CD14-positive monocyte (primary cell): ENCODE results near the gene PPM1D. TPM values are rescaled to one million over a fixed set of nuclear protein-coding genes. Genes with fewer than 3 reads are reported as not detected.
A peak's percentile ranks its signal among the peaks of the same experiment; 100 is the strongest.

Experiments used
- DNase-seq, 3 donors: peaks; one replicate each; pipeline ENCODE4 v3.0.0-alpha.2; 2011 to 2022
- H2AFZ ChIP-seq: 2 replicates; pipeline ENCODE4 v1.6.0; 2012; ENCODE audit warnings: mild to moderate bottlenecking, low read depth, low read length, inconsistent platforms; ENCODE audit not compliant: insufficient read depth, poor library complexity, severe bottlenecking
- H3K27ac ChIP-seq, 2 donors: 1 replicate in 1 of 2; 2 replicates in 1 of 2; pipeline ENCODE4 v1.5.1; 2012 to 2013; ENCODE audit warnings: low read length in 2 of 2, control low read depth in 1 of 2, inconsistent platforms in 1 of 2, low read depth in 1 of 2, mild to moderate bottlenecking in 1 of 2
- H3K27me3 ChIP-seq, 2 donors: one replicate each; pipeline versions ENCODE4 v1.6.0 to v1.6.1; 2011 to 2013; ENCODE audit warnings: low read length in 2 of 2; ENCODE audit not compliant: control insufficient read depth in 2 of 2, insufficient read depth in 2 of 2
- H3K36me3 ChIP-seq, 2 donors: replicated peaks in 1 of 2; 1 replicate in 1 of 2; 2 replicates in 1 of 2; pipeline versions ENCODE4 v1.5.1 to v1.6.1; 2012 to 2013; ENCODE audit warnings: low read length in 2 of 2, control low read depth in 1 of 2, inconsistent platforms in 1 of 2, mild to moderate bottlenecking in 1 of 2; ENCODE audit not compliant: insufficient read depth in 2 of 2, control insufficient read depth in 1 of 2
- H3K4me1 ChIP-seq, 2 donors: 1 replicate in 1 of 2; 2 replicates in 1 of 2; pipeline versions ENCODE4 v1.5.1 to v1.6.1; 2012 to 2013; ENCODE audit warnings: low read length in 2 of 2, control low read depth in 1 of 2, inconsistent platforms in 1 of 2, mild to moderate bottlenecking in 1 of 2, moderate library complexity in 1 of 2; ENCODE audit not compliant: insufficient read depth in 2 of 2, control insufficient read depth in 1 of 2
- H3K4me2 ChIP-seq: replicated peaks from 2 replicates; pipeline ENCODE3; 2012; ENCODE audit warnings: low read length, moderate library complexity, mild to moderate bottlenecking; ENCODE audit not compliant: poor library complexity, severe bottlenecking; ENCODE audit errors: extremely low read depth
- H3K4me3 ChIP-seq, 3 experiments: fragments of 200-600 bp in 1 of 3; sonication (generic) in 1 of 3; replicated peaks in 1 of 3; 1 replicate in 2 of 3; 2 replicates in 1 of 3; pipeline ENCODE4 v1.5.1; 2011 to 2013; ENCODE audit warnings: low read length in 3 of 3, mild to moderate bottlenecking in 3 of 3, control low read depth in 2 of 3, low read depth in 2 of 3, inconsistent platforms in 1 of 3, moderate library complexity in 1 of 3
- H3K79me2 ChIP-seq: 2 replicates; pipeline ENCODE4 v1.6.0; 2012; ENCODE audit warnings: mild to moderate bottlenecking, control low read depth, inconsistent platforms, low read length, moderate library complexity; ENCODE audit not compliant: insufficient read depth
- H3K9ac ChIP-seq: 2 replicates; pipeline ENCODE4 v1.6.0; 2017; ENCODE audit warnings: low read length, mild to moderate bottlenecking; ENCODE audit not compliant: insufficient read depth, poor library complexity, severe bottlenecking
- H3K9me3 ChIP-seq, 2 donors: replicated peaks in 1 of 2; 1 replicate in 1 of 2; 2 replicates in 1 of 2; pipeline versions ENCODE4 v1.5.1 to v1.6.1; 2012 to 2013; ENCODE audit warnings: low read length in 2 of 2, control low read depth in 1 of 2; ENCODE audit not compliant: control insufficient read depth in 1 of 2, insufficient read depth in 1 of 2
- H4K20me1 ChIP-seq: 2 replicates; pipeline ENCODE4 v1.6.0; 2012; ENCODE audit warnings: mild to moderate bottlenecking, low read length, control low read depth, moderate library complexity; ENCODE audit not compliant: insufficient read depth
- H3K27ac Mint-ChIP-seq, 7 donors: one replicate each; pipeline ENCODE4 v1.8.0; 2020; ENCODE audit warnings: mild to moderate bottlenecking in 7 of 7, mixed read lengths in 7 of 7, moderate library complexity in 6 of 7, inconsistent platforms in 2 of 7
- H3K27me3 Mint-ChIP-seq, 3 donors: one replicate each; pipeline ENCODE4 v1.8.0; 2021 to 2022; ENCODE audit warnings: low read depth in 3 of 3, mild to moderate bottlenecking in 3 of 3, mixed read lengths in 3 of 3, moderate library complexity in 3 of 3, inconsistent platforms in 1 of 3
- H3K36me3 Mint-ChIP-seq, 2 donors: one replicate each; pipeline ENCODE4 v1.8.0; 2020; ENCODE audit warnings: mixed read lengths in 2 of 2, inconsistent platforms in 1 of 2, mild to moderate bottlenecking in 1 of 2
- H3K4me1 Mint-ChIP-seq: one replicate; pipeline ENCODE4 v1.8.0; 2020; ENCODE audit warnings: mild to moderate bottlenecking, mixed read lengths
- H3K4me3 Mint-ChIP-seq, 2 donors: one replicate each; pipeline ENCODE4 v1.8.0; 2020; ENCODE audit warnings: mild to moderate bottlenecking in 2 of 2, mixed read lengths in 2 of 2, moderate library complexity in 1 of 2
- H3K9me3 Mint-ChIP-seq, 7 donors: one replicate each; pipeline ENCODE4 v1.8.0; 2020 to 2022; ENCODE audit warnings: mixed read lengths in 7 of 7, mild to moderate bottlenecking in 6 of 7, moderate library complexity in 6 of 7, inconsistent platforms in 2 of 7
- WGBS: methylation state at CpG from one replicate; pipeline ENCODE4 v1.1.5; 2013; ENCODE audit warnings: missing lambda C conversion rate; ENCODE audit not compliant: insufficient coverage; 5-methylcytosine and 5-hydroxymethylcytosine counted together
- intact Hi-C, 2 donors: fragments of 100-400 bp; cut with micrococcal nuclease; formaldehyde crosslinking; loops; one replicate each; pipeline versions ENCODE4 v1.15.0 to v1.15.1; 2023
- polyA plus RNA-seq, 3 donors: library from polyadenylated mRNA; depleted of rRNA in 1 of 3; unstranded in 2 of 3; stranded (reverse) in 1 of 3; fragments of 300-500 nt in 2 of 3; fragments of >200 nt in 1 of 3; fragmentation: Illumina TruSeq in 2 of 3; gene quantifications; 1 replicate in 2 of 3; 2 replicates in 1 of 3; pipeline ENCODE4 v1.2.3, GENCODE V29; 2012 to 2021
- TF ChIP-seq, protein P1 (sequence below): fragments of 200-600 bp; IDR thresholded peaks from one replicate; pipeline ENCODE4 v1.8.0; 2022; ENCODE audit warnings: antibody characterized with exemption, mild to moderate bottlenecking

PPM1D gene
- polyA plus RNA-seq, 3 donors: 4.7 to 7.3 (median 7.2) TPM

DNA sequence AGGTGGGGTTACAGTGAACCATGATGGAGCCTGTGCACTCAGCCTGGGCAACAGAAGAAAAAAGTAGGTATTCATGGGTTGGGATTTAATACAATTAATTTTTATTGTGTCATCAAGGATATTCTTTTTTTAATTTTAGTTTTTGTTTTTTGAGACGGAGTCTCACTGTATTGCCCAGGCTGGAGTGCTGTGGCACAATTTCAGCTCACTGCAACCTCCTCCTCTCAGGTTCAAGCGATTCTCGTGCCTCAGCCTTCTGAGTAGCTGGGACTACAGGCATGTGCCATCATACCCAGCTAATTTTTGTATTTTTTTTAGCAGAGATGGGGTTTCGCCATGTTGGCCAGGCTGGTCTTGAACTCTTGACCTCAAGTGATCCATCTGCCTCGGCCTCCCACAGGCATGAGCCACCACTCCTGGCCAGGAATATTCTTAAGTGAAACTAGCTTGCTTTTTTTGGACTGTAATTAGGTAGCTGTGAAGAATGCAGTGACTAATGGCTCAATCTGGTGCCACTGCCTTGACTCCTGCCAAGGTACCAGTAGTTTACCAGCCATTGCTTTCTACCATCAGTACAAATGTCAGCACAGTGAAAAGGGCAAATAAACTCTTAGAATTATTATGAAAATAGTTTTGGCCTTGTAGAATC is 4.8 kb downstream of the PPM1D start:
- peaks cover 97% of the 10 kb centered on the region for H3K79me2 ChIP-seq
- Mint-ChIP-seq H3K27ac (peak overlapping the region in 1 of 7 donors; percentile 20), H3K4me3 (no peak overlapping the region), H3K9me3 (no peaks in the 10 kb centered on the region), H3K36me3 (peaks cover 0 to 4% of the 10 kb centered on the region in 2 donors), H3K27me3 (no peaks in the 10 kb centered on the region), H3K4me1 (peaks cover 52% of the 10 kb centered on the region)
- H3K4me1 ChIP-seq: peaks cover 23 to 26% of the 10 kb centered on the region in 2 donors
- no peak overlapping the region for H3K4me3 ChIP-seq
- H2AFZ ChIP-seq: no peak overlapping the region
- peaks cover 95% of the 10 kb centered on the region for H4K20me1 ChIP-seq
- DNase-seq: no peak
- intact Hi-C loops: loop anchor here in 1 of 2 donors (5.0 kb wide), 1 partner anchor 78 kb away; the partner anchor contains the start of gene APPBP2
- 100% methylated on average over 2 of the region's 5 CpGs for WGBS
- no peaks in the 10 kb centered on the region for H3K36me3 ChIP-seq
- peak overlapping the region; percentile 24 for H3K4me2 ChIP-seq
- no peak overlapping the region for H3K27ac ChIP-seq
- TF ChIP-seq, protein P1, sequence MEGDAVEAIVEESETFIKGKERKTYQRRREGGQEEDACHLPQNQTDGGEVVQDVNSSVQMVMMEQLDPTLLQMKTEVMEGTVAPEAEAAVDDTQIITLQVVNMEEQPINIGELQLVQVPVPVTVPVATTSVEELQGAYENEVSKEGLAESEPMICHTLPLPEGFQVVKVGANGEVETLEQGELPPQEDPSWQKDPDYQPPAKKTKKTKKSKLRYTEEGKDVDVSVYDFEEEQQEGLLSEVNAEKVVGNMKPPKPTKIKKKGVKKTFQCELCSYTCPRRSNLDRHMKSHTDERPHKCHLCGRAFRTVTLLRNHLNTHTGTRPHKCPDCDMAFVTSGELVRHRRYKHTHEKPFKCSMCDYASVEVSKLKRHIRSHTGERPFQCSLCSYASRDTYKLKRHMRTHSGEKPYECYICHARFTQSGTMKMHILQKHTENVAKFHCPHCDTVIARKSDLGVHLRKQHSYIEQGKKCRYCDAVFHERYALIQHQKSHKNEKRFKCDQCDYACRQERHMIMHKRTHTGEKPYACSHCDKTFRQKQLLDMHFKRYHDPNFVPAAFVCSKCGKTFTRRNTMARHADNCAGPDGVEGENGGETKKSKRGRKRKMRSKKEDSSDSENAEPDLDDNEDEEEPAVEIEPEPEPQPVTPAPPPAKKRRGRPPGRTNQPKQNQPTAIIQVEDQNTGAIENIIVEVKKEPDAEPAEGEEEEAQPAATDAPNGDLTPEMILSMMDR: no peak
- H3K9ac ChIP-seq: no peak overlapping the region
- H3K27me3 ChIP-seq: no peaks in the 10 kb centered on the region
- H3K9me3 ChIP-seq: no peaks in the 10 kb centered on the region

- H3K4me1 ChIP-seq: peaks cover 23 to 26% of the 10 kb centered on the region in 2 donors
- no peak overlapping the region for H3K4me2 ChIP-seq
- Mint-ChIP-seq H3K4me1 (peaks cover 54% of the 10 kb centered on the region), H3K4me3 (no peak overlapping the region), H3K9me3 (no peaks in the 10 kb centered on the region), H3K27me3 (no peaks in the 10 kb centered on the region), H3K36me3 (peaks cover 0 to 4% of the 10 kb centered on the region in 2 donors), H3K27ac (no peak overlapping the region)
- no peaks in the 10 kb centered on the region for H3K9me3 ChIP-seq
- H3K79me2 ChIP-seq: peaks cover 100% of the 10 kb centered on the region
- intact Hi-C loops: no loop called here
- peaks cover 99% of the 10 kb centered on the region for H4K20me1 ChIP-seq
- TF ChIP-seq, protein P1: no peak
- H3K27me3 ChIP-seq: no peaks in the 10 kb centered on the region
- H2AFZ ChIP-seq: no peak overlapping the region
- no peak overlapping the region for H3K27ac ChIP-seq
- no peaks in the 10 kb centered on the region for H3K36me3 ChIP-seq
- H3K4me3 ChIP-seq: no peak overlapping the region
- no peak for DNase-seq
- no peak overlapping the region for H3K9ac ChIP-seq
These were observed 6.0 kb downstream of the PPM1D start for GRCh38 chr17:60606036-60606435.
